ENCODE measurements around the gene TMEM233. TPM values are rescaled to one million over a fixed set of nuclear protein-coding genes. Genes with fewer than 3 reads are reported as not detected.

Gene TMEM233
- total RNA-seq, 1 experiment from 2014 or later: not detected

GRCh38 chr12:119666900-119667576, 73.5 kb downstream of the TMEM233 start:
- peak overlapping the region; percentile 84 for H3K4me2 ChIP-seq (ENCODE audit: low read depth, low read length, poor library complexity, severe bottlenecking)
- no peaks in the 10 kb centered on the region for H3K9me3 ChIP-seq (ENCODE audit: low read length)
- peaks cover 42% of the 10 kb centered on the region for H3K79me2 ChIP-seq (ENCODE audit: low read length)
- H3K36me3 ChIP-seq (ENCODE audit: insufficient read depth, low read length): peaks cover 22% of the 10 kb centered on the region
- H3K27me3 ChIP-seq (ENCODE audit: low read length): no peaks in the 10 kb centered on the region
- no peaks in the 10 kb centered on the region for H3K9me2 ChIP-seq (replicated peaks; ENCODE audit: insufficient read depth, low read length)
- H4K20me1 ChIP-seq (ENCODE audit: insufficient read depth, low read depth, low read length): peaks cover 12% of the 10 kb centered on the region
- DNase-seq: peak; percentile 72
- H3K9ac ChIP-seq (ENCODE audit: low read length): peak overlapping the region; percentile 65
- peak overlapping the region; percentile 54 for H3K4me3 ChIP-seq (ENCODE audit: low read length)
- peak overlapping the region; percentile 97 for H3K27ac ChIP-seq (ENCODE audit: low read length)
- peak overlapping the region; percentile 64; the same call in 1 of the 2 replicates for H2AFZ ChIP-seq (ENCODE audit: low read length)
- H3K4me1 ChIP-seq (ENCODE audit: low read length): peaks cover 43% of the 10 kb centered on the region

DNA sequence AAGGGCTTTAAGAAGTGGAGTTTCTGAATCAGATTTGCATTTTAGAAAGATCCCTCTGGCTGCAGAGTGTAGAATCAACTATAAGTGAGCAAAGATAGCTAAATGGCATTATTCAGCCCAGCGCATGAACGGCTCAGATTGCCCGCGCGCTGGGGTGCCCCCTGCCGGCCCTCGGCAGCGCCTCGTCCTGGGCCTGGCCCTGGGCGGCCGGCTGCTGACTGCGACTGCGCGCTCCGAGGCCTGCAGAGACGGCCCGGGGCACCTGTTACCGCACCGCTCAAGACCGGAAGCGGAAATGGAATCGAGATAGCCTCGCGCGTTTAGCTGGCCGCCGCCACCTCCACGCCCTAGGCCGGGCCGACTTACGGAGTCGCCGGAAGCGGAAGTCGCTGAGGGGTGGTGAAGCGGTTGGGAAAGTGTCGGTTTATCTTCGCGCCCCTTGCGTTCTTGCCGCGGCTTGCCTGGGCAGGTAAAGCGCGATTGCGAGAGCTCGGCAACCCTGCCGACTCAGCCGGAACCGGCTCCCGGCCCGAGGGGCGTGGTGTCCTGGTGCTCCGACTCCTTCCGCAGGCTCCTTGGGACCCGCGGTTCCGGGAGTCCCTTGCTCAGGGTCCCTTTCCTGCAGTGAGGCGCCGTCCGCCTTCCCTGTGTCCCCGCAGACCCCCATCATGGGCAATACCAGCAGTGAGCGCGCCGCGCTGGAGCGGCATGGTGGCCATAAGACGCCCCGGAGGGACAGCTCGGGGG, 74.2 kb downstream of the TMEM233 start, which contains the start of gene PRKAB1:
TSS of gene PRKAB1 (plus strand) at position 557 of the 747 bp plus-strand sequence. CDS start at position 669, 112 bp downstream.
- DNase-seq: peak; percentile 99
- Histone ChIP-seq H3K4me1 (ENCODE audit: low read length) (peaks cover 43% of the 10 kb centered on the region), H4K20me1 (ENCODE audit: insufficient read depth, low read depth, low read length) (peaks cover 16% of the 10 kb centered on the region), H3K27me3 (ENCODE audit: low read length) (no peaks in the 10 kb centered on the region), H3K79me2 (ENCODE audit: low read length) (peaks cover 46% of the 10 kb centered on the region), H3K27ac (ENCODE audit: low read length) (peak within 1 kb of the TSS; percentile 97), H3K4me2 (ENCODE audit: low read depth, low read length, poor library complexity, severe bottlenecking) (peak within 1 kb of the TSS; percentile 84), H3K9me3 (ENCODE audit: low read length) (no peaks in the 10 kb centered on the region), H3K36me3 (ENCODE audit: insufficient read depth, low read length) (peaks cover 29% of the 10 kb centered on the region), H2AFZ (ENCODE audit: low read length) (peak within 1 kb of the TSS; percentile 64; the same call in 1 of the 2 replicates), H3K4me3 (ENCODE audit: low read length) (peak within 1 kb of the TSS; percentile 97), H3K9ac (ENCODE audit: low read length) (peak within 1 kb of the TSS; percentile 99), H3K9me2 (replicated peaks; ENCODE audit: insufficient read depth, low read length) (no peaks in the 10 kb centered on the region)

GRCh38 chr12:119668324-119668841, 74.8 kb downstream of the TMEM233 start:
- Histone ChIP-seq H3K27ac (ENCODE audit: low read length) (peak overlapping the region; percentile 87), H4K20me1 (ENCODE audit: insufficient read depth, low read depth, low read length) (peaks cover 16% of the 10 kb centered on the region), H3K4me3 (ENCODE audit: low read length) (peak overlapping the region; percentile 97), H3K27me3 (ENCODE audit: low read length) (no peaks in the 10 kb centered on the region), H3K79me2 (ENCODE audit: low read length) (peaks cover 51% of the 10 kb centered on the region), H3K36me3 (ENCODE audit: insufficient read depth, low read length) (peaks cover 35% of the 10 kb centered on the region), H3K9me3 (ENCODE audit: low read length) (no peaks in the 10 kb centered on the region), H3K4me1 (ENCODE audit: low read length) (peaks cover 43% of the 10 kb centered on the region), H3K9ac (ENCODE audit: low read length) (peak overlapping the region; percentile 99), H2AFZ (ENCODE audit: low read length) (peak overlapping the region; percentile 11; the same call in 1 of the 2 replicates), H3K4me2 (ENCODE audit: low read depth, low read length, poor library complexity, severe bottlenecking) (peak overlapping the region; percentile 78), H3K9me2 (replicated peaks; ENCODE audit: insufficient read depth, low read length) (no peaks in the 10 kb centered on the region)
- no peak for DNase-seq

DNA sequence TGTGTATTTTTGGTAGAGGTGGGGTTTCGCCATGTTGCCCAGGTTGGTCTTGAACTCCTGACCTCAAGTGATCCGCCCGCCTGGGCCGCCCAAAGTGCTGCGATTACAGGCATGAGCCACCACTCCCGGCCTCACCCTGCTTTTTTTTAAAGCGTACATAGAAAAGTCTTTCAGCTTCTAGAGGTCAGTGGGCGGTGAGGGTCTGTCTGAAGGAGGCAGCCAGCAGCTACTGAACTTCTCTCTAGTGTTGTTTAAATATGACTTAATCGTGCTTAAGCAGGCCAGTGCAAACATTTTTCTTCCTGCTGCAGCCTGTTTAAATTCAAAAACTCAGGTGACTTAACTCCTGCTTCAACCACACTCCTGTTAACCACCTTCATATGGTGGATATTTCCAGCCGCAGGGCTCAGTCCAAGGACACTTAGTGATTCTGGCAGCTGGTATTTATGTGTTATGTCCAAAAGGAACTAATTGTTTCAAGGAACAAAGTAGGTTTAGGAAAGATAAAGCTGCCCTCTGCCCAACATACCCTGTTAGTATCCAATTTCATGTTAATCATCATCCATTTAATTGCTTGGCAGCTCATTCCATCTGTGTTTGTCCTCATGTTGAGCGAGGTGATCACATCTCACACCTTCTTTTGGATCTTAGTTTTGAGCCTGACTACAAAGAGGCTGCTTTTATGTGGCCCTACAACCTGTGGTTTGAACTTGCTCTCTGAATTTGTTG, 76.3 kb downstream of the TMEM233 start:
- peaks cover 16% of the 10 kb centered on the region for H4K20me1 ChIP-seq (ENCODE audit: insufficient read depth, low read depth, low read length)
- H3K9me2 ChIP-seq (replicated peaks; ENCODE audit: insufficient read depth, low read length): no peaks in the 10 kb centered on the region
- H3K36me3 ChIP-seq (ENCODE audit: insufficient read depth, low read length): peaks cover 42% of the 10 kb centered on the region
- H2AFZ ChIP-seq (ENCODE audit: low read length): no peak overlapping the region
- no peak for DNase-seq
- H3K4me2 ChIP-seq (ENCODE audit: low read depth, low read length, poor library complexity, severe bottlenecking): peak overlapping the region; percentile 78
- peak overlapping the region; percentile 2; the same call in 1 of the 2 replicates for H3K9ac ChIP-seq (ENCODE audit: low read length)
- peaks cover 43% of the 10 kb centered on the region for H3K4me1 ChIP-seq (ENCODE audit: low read length)
- H3K79me2 ChIP-seq (ENCODE audit: low read length): peaks cover 52% of the 10 kb centered on the region
- H3K27me3 ChIP-seq (ENCODE audit: low read length): no peaks in the 10 kb centered on the region
- no peaks in the 10 kb centered on the region for H3K9me3 ChIP-seq (ENCODE audit: low read length)
- H3K4me3 ChIP-seq (ENCODE audit: low read length): peak overlapping the region; percentile 97; the same call in 1 of the 2 replicates
- no peak overlapping the region for H3K27ac ChIP-seq (ENCODE audit: low read length)

DNA sequence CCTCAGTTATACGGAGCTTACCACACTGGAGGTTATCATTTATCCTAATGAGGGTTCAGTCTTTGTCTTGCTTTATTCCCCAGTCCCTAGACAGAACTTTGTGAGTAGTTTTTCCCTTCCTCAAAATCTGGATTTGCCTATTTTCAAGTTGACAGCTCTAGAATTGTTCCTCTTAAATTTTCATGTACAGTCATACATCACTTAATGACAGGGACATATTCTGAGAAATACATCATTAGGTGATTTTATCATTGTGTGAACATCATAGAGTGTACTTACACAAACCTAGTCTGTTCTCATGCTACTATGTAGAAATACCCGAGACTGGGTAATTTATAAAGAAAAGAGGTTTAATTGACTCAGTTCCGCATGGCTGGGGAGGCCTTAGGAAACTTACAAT, 77.5 kb downstream of the TMEM233 start:
- no peaks in the 10 kb centered on the region for H3K9me2 ChIP-seq (replicated peaks; ENCODE audit: insufficient read depth, low read length)
- H3K27ac ChIP-seq (ENCODE audit: low read length): no peak overlapping the region
- no peak overlapping the region for H3K9ac ChIP-seq (ENCODE audit: low read length)
- no peak for DNase-seq
- H3K4me3 ChIP-seq (ENCODE audit: low read length): no peak overlapping the region
- no peaks in the 10 kb centered on the region for H3K27me3 ChIP-seq (ENCODE audit: low read length)
- peaks cover 49% of the 10 kb centered on the region for H3K36me3 ChIP-seq (ENCODE audit: insufficient read depth, low read length)
- H3K4me1 ChIP-seq (ENCODE audit: low read length): peaks cover 33% of the 10 kb centered on the region
- peaks cover 16% of the 10 kb centered on the region for H4K20me1 ChIP-seq (ENCODE audit: insufficient read depth, low read depth, low read length)
- peaks cover 52% of the 10 kb centered on the region for H3K79me2 ChIP-seq (ENCODE audit: low read length)
- H3K9me3 ChIP-seq (ENCODE audit: low read length): no peaks in the 10 kb centered on the region
- no peak overlapping the region for H2AFZ ChIP-seq (ENCODE audit: low read length)
- H3K4me2 ChIP-seq (ENCODE audit: low read depth, low read length, poor library complexity, severe bottlenecking): peak overlapping the region; percentile 78

DNA sequence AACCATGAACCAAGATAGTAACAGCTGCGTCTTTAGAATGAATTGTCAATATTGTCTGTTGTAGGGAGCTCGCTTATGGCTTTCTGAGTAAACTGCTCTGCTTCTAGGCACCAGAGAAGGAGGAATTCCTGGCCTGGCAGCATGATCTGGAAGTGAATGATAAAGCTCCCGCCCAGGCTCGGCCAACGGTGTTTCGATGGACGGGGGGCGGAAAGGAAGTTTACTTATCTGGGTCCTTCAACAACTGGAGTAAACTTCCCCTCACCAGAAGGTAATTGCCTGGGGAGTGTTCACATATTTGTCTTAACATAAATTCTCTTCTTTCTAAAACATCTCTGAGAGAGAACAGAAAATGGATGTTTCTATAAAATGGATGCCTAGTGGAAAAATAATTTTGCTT, 78.6 kb downstream of the TMEM233 start:
- Histone ChIP-seq H3K4me3 (ENCODE audit: low read length) (no peak overlapping the region), H3K36me3 (ENCODE audit: insufficient read depth, low read length) (peaks cover 57% of the 10 kb centered on the region), H3K9me2 (replicated peaks; ENCODE audit: insufficient read depth, low read length) (no peaks in the 10 kb centered on the region), H3K4me2 (ENCODE audit: low read depth, low read length, poor library complexity, severe bottlenecking) (no peak overlapping the region), H3K27me3 (ENCODE audit: low read length) (no peaks in the 10 kb centered on the region), H3K9ac (ENCODE audit: low read length) (no peak overlapping the region), H4K20me1 (ENCODE audit: insufficient read depth, low read depth, low read length) (peaks cover 16% of the 10 kb centered on the region), H3K79me2 (ENCODE audit: low read length) (peaks cover 52% of the 10 kb centered on the region), H3K9me3 (ENCODE audit: low read length) (no peaks in the 10 kb centered on the region), H3K4me1 (ENCODE audit: low read length) (peaks cover 22% of the 10 kb centered on the region), H3K27ac (ENCODE audit: low read length) (no peak overlapping the region), H2AFZ (ENCODE audit: low read length) (no peak overlapping the region)
- DNase-seq: no peak

- Histone ChIP-seq H4K20me1 (ENCODE audit: insufficient read depth, low read depth, low read length) (peaks cover 16% of the 10 kb centered on the region), H2AFZ (ENCODE audit: low read length) (no peak overlapping the region), H3K79me2 (ENCODE audit: low read length) (peaks cover 44% of the 10 kb centered on the region), H3K9me2 (replicated peaks; ENCODE audit: insufficient read depth, low read length) (no peaks in the 10 kb centered on the region), H3K9me3 (ENCODE audit: low read length) (no peaks in the 10 kb centered on the region), H3K4me3 (ENCODE audit: low read length) (no peak overlapping the region), H3K4me2 (ENCODE audit: low read depth, low read length, poor library complexity, severe bottlenecking) (no peak overlapping the region), H3K9ac (ENCODE audit: low read length) (no peak overlapping the region), H3K36me3 (ENCODE audit: insufficient read depth, low read length) (peaks cover 67% of the 10 kb centered on the region), H3K27me3 (ENCODE audit: low read length) (no peaks in the 10 kb centered on the region), H3K27ac (ENCODE audit: low read length) (no peak overlapping the region), H3K4me1 (ENCODE audit: low read length) (peaks cover 25% of the 10 kb centered on the region)
- no peak for DNase-seq
Measured at GRCh38 chr12:119673634-119674033, 80.1 kb downstream of the TMEM233 start.

Data from Karpas-422 (cell line).